Neural progenitor cell (in vitro differentiated cells): ENCODE measurements around the gene NHLRC3. TPM values are rescaled to one million over a fixed set of nuclear protein-coding genes. Genes with fewer than 3 reads are reported as not detected.

Experiments used
- DNase-seq: peaks from one replicate; pipeline ENCODE4 v3.0.0-alpha.2; 2016; ENCODE audit warnings: low spot score
- H2AFZ ChIP-seq: fragments of 200-600 bp; sonication (generic); replicated peaks from 2 replicates; pipeline ENCODE4 v1.6.1; 2016; ENCODE audit warnings: antibody characterized with exemption
- H3F3A ChIP-seq: fragments of 200-600 bp; sonication (generic); 2 replicates; pipeline ENCODE4 v1.6.1; 2016; ENCODE audit warnings: antibody characterized with exemption, low read depth
- H3K27ac ChIP-seq: fragments of 200-600 bp; sonication (generic); 2 replicates; pipeline ENCODE4 v1.5.1; 2016; ENCODE audit warnings: mild to moderate bottlenecking
- H3K27me3 ChIP-seq: fragments of 200-600 bp; sonication (generic); 2 replicates; pipeline ENCODE4 v1.6.1; 2016; ENCODE audit warnings: mild to moderate bottlenecking, moderate library complexity
- H3K36me3 ChIP-seq: fragments of 200-600 bp; sonication (generic); 2 replicates; pipeline ENCODE4 v1.5.1; 2016
- H3K4me1 ChIP-seq: fragments of 200-600 bp; sonication (generic); 2 replicates; pipeline ENCODE4 v1.6.1; 2016; ENCODE audit warnings: mixed run types
- H3K4me2 ChIP-seq: fragments of 200-600 bp; sonication (generic); 2 replicates; pipeline ENCODE4 v1.6.1; 2016
- H3K4me3 ChIP-seq: fragments of 200-600 bp; sonication (generic); 2 replicates; pipeline ENCODE4 v1.5.1; 2016
- H3K79me2 ChIP-seq: fragments of 200-600 bp; sonication (generic); 2 replicates; pipeline ENCODE4 v1.6.1; 2016; ENCODE audit warnings: low read depth
- H3K9ac ChIP-seq: fragments of 200-600 bp; sonication (generic); 2 replicates; pipeline ENCODE4 v1.6.1; 2016
- H3K9me3 ChIP-seq: fragments of 200-600 bp; sonication (generic); 2 replicates; pipeline ENCODE4 v1.5.1; 2016; ENCODE audit warnings: low read depth
- H4K20me1 ChIP-seq: fragments of 200-600 bp; sonication (generic); 2 replicates; pipeline ENCODE4 v1.6.1; 2016; ENCODE audit warnings: low read depth
- H3K27ac Mint-ChIP-seq: 3 replicates; pipeline ENCODE4 v1.8.0; 2021; ENCODE audit warnings: mixed read lengths
- H3K27me3 Mint-ChIP-seq: 2 replicates; pipeline ENCODE4 v1.8.0; 2022; ENCODE audit warnings: low read depth, mild to moderate bottlenecking, inconsistent platforms, moderate library complexity, mixed read lengths; ENCODE audit not compliant: insufficient read depth
- H3K36me3 Mint-ChIP-seq: 3 replicates; pipeline ENCODE4 v1.8.0; 2021; ENCODE audit warnings: mixed read lengths
- H3K4me1 Mint-ChIP-seq: 3 replicates; pipeline ENCODE4 v1.8.0; 2021; ENCODE audit warnings: mixed read lengths
- H3K4me3 Mint-ChIP-seq: 3 replicates; pipeline ENCODE4 v1.8.0; 2021; ENCODE audit warnings: mild to moderate bottlenecking, moderate library complexity, mixed read lengths
- H3K9me3 Mint-ChIP-seq: 3 replicates; pipeline ENCODE4 v1.8.0; 2020; ENCODE audit warnings: mixed read lengths
- EZH2 ChIP-seq: fragments of 200-600 bp; sonication (generic); IDR thresholded peaks from 2 replicates; pipeline ENCODE4 v1.6.1; 2017; ENCODE audit warnings: antibody characterized with exemption, mild to moderate bottlenecking, moderate library complexity
- EZH2phosphoT487 ChIP-seq: fragments of 200-600 bp; sonication (generic); IDR thresholded peaks from 2 replicates; pipeline ENCODE4 v1.6.1; 2017; ENCODE audit warnings: antibody characterized with exemption
- total RNA-seq: library from RNA; depleted of rRNA; stranded (reverse); fragments of >200 nt; gene quantifications from 2 replicates; pipeline ENCODE4 v1.2.3, GENCODE V29; 2015; ENCODE audit warnings: low replicate concordance
- TF ChIP-seq, protein P1 (sequence below): fragments of 200-600 bp; sonication (generic); IDR thresholded peaks from 2 replicates; pipeline ENCODE4 v1.5.1; 2017; ENCODE audit warnings: antibody characterized with exemption, mild to moderate bottlenecking

Gene NHLRC3
- total RNA-seq, 1 donor from 2014 or later = 42.5 TPM

DNA sequence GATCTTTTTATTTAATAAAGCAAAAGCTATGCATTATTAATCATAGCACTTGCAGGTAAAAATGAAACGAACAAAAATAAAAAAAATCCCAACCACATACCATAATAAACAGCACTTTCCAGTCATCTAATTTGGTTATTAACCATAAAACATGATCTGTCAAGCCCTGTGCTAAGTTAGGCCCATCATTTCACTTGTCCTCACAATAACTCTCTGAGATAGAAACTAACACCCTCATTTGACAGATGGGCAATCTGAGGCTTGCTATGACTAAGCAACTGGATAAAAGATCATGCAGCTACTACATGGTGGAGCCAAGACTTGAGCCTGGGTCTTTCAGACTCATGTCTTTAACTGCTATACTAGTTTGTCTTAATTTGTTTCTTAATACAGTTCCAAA lies 22.2 kb upstream of the NHLRC3 start:
- no peaks in the 10 kb centered on the region for H3K4me1 Mint-ChIP-seq
- Histone ChIP-seq H3K9ac (no peak overlapping the region), H3K79me2 (no peaks in the 10 kb centered on the region), H3K27ac (no peak overlapping the region), H4K20me1 (peaks cover 6% of the 10 kb centered on the region), H3F3A (peaks cover 27% of the 10 kb centered on the region), H3K36me3 (peaks cover 18% of the 10 kb centered on the region), H3K27me3 (no peaks in the 10 kb centered on the region), H2AFZ (no peak overlapping the region), H3K4me1 (no peaks in the 10 kb centered on the region), H3K9me3 (no peaks in the 10 kb centered on the region), H3K4me2 (no peak overlapping the region), H3K4me3 (no peak overlapping the region)
- no peaks in the 10 kb centered on the region for H3K27me3 Mint-ChIP-seq
- H3K4me3 Mint-ChIP-seq = no peak overlapping the region
- no peak overlapping the region for H3K27ac Mint-ChIP-seq
- TF ChIP-seq EZH2 = no peak
- TF ChIP-seq, protein P1, sequence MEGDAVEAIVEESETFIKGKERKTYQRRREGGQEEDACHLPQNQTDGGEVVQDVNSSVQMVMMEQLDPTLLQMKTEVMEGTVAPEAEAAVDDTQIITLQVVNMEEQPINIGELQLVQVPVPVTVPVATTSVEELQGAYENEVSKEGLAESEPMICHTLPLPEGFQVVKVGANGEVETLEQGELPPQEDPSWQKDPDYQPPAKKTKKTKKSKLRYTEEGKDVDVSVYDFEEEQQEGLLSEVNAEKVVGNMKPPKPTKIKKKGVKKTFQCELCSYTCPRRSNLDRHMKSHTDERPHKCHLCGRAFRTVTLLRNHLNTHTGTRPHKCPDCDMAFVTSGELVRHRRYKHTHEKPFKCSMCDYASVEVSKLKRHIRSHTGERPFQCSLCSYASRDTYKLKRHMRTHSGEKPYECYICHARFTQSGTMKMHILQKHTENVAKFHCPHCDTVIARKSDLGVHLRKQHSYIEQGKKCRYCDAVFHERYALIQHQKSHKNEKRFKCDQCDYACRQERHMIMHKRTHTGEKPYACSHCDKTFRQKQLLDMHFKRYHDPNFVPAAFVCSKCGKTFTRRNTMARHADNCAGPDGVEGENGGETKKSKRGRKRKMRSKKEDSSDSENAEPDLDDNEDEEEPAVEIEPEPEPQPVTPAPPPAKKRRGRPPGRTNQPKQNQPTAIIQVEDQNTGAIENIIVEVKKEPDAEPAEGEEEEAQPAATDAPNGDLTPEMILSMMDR = no peak
- TF ChIP-seq EZH2phosphoT487 = no peak
- peaks cover 27% of the 10 kb centered on the region for H3K36me3 Mint-ChIP-seq
- no peak for DNase-seq
- no peaks in the 10 kb centered on the region for H3K9me3 Mint-ChIP-seq

DNA sequence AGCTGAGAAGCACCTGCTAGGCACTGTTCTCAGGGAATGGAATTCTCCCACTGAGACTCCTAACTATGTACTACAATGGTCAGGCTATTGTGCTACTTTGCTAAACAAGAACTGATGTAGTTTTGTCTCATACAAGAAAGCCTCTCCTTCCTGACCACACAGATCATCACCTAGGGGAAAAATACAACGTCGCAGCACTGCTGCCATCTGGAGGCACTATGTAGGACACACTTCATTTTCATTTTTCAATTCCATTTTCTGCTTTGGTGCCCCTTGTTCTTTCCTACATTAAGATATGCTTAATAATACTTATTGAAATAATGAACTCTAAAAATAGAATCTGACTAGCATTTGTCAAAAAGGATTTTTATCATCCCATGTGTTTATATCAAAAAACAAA lies 21.5 kb upstream of the NHLRC3 start:
- Histone ChIP-seq H3K9me3 (no peaks in the 10 kb centered on the region), H3K36me3 (peaks cover 18% of the 10 kb centered on the region), H3K27ac (no peak overlapping the region), H3K9ac (no peak overlapping the region), H3K4me2 (no peak overlapping the region), H3K27me3 (no peaks in the 10 kb centered on the region), H2AFZ (no peak overlapping the region), H3K79me2 (no peaks in the 10 kb centered on the region), H4K20me1 (peaks cover 6% of the 10 kb centered on the region), H3K4me1 (no peaks in the 10 kb centered on the region), H3F3A (peaks cover 27% of the 10 kb centered on the region), H3K4me3 (no peak overlapping the region)
- Mint-ChIP-seq H3K36me3 (peaks cover 27% of the 10 kb centered on the region), H3K9me3 (no peaks in the 10 kb centered on the region), H3K27me3 (no peaks in the 10 kb centered on the region), H3K27ac (no peak overlapping the region), H3K4me1 (no peaks in the 10 kb centered on the region), H3K4me3 (no peak overlapping the region)
- peak; percentile 68 for DNase-seq
- TF ChIP-seq, protein P1 = peak; percentile 75
- no peak for TF ChIP-seq EZH2phosphoT487
- TF ChIP-seq EZH2 = no peak

DNA sequence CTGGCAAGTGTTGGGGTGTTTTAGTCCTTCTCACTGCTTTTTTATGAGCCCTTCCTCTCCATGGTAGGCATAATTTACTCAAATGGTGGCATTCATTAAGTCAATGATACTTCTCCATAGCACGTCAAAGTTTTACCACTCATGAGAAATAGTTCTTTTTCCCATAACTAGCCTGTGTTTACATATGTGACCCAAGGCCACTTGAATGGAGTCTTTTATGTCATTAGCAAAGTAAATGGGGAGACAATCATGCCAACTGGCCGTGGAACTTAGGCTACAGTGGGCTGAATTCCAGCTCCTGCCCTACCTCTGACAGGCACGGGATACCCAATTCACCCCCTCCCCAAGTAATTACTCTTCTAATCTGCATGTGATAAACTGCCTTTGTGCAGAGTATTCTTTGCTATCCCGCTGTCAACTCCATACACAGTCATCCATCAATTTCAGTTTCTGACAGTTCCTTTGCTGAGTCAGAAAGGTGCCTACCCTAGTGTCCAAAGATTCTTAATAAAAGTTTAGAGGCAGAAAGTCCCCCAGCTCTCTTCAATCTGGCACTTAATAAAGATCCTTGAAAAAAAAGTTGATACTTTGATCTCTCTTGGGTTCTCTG lies 17.3 kb upstream of the NHLRC3 start:
- Histone ChIP-seq H3K79me2 (no peaks in the 10 kb centered on the region), H3K27ac (no peak overlapping the region), H3K4me3 (no peak overlapping the region), H4K20me1 (peaks cover 6% of the 10 kb centered on the region), H3K4me2 (no peak overlapping the region), H3F3A (peaks cover 27% of the 10 kb centered on the region), H3K9ac (no peak overlapping the region), H3K4me1 (peaks cover 26% of the 10 kb centered on the region), H3K36me3 (peaks cover 32% of the 10 kb centered on the region), H3K9me3 (no peaks in the 10 kb centered on the region), H2AFZ (no peak overlapping the region), H3K27me3 (no peaks in the 10 kb centered on the region)
- Mint-ChIP-seq H3K4me3 (no peak overlapping the region), H3K9me3 (no peaks in the 10 kb centered on the region), H3K4me1 (no peaks in the 10 kb centered on the region), H3K27ac (no peak overlapping the region), H3K36me3 (peaks cover 24% of the 10 kb centered on the region), H3K27me3 (no peaks in the 10 kb centered on the region)
- TF ChIP-seq, protein P1 = no peak
- TF ChIP-seq EZH2phosphoT487 (no peak), EZH2 (no peak)
- DNase-seq = no peak
